Ovary (tissue), 1 donor: ENCODE measurements around the gene CDH10.

Source experiments
- EP300 ChIP-seq: sonication (generic); formaldehyde crosslinking; IDR thresholded peaks from one replicate; pipeline ENCODE4 v1.6.1; 2017; ENCODE audit warnings: antibody characterized with exemption
- POLR2A ChIP-seq: fragments of 450-650 bp; IDR thresholded peaks from one replicate; pipeline ENCODE4 v1.6.1; 2017; ENCODE audit warnings: antibody characterized with exemption, mild to moderate bottlenecking, moderate library complexity

GRCh38 chr5:24505258-24505657 lies 139.5 kb downstream of the CDH10 start:
- TF ChIP-seq POLR2A: no peak
- no peak for TF ChIP-seq EP300
